Stimulated activated effector memory CD8-positive, alpha-beta T cell treated with anti-CD3 and anti-CD28 coated beads, Interleukin-12 subunit alpha, Interleukin-12 subunit beta, amount 100 ng/mL, for 72 hours (primary cell): ENCODE results near the gene CABLES1.

Source experiments
- ATAC-seq: fragments of 150-1000 bp; cut with Tn5 transposase; 2 replicates; pipeline ENCODE4 v1.10.0; 2021
- DNase-seq, 2 donors: peaks; one replicate each; pipeline ENCODE4 v3.0.0; 2021 to 2022; ENCODE audit warnings: low spot score in 2 of 2
- H3K27ac Mint-ChIP-seq: one replicate; pipeline ENCODE4 v1.8.0; 2022; ENCODE audit warnings: mild to moderate bottlenecking, mixed read lengths
- H3K36me3 Mint-ChIP-seq: one replicate; pipeline ENCODE4 v1.8.0; 2022; ENCODE audit warnings: mild to moderate bottlenecking, mixed read lengths
- H3K4me1 Mint-ChIP-seq: one replicate; pipeline ENCODE4 v1.8.0; 2022; ENCODE audit warnings: mixed read lengths
- H3K4me3 Mint-ChIP-seq: one replicate; pipeline ENCODE4 v1.8.0; 2022; ENCODE audit warnings: mild to moderate bottlenecking, mixed read lengths
- H3K9me3 Mint-ChIP-seq: one replicate; pipeline ENCODE4 v1.8.0; 2022; ENCODE audit warnings: mixed read lengths

CABLES1 gene

DNA sequence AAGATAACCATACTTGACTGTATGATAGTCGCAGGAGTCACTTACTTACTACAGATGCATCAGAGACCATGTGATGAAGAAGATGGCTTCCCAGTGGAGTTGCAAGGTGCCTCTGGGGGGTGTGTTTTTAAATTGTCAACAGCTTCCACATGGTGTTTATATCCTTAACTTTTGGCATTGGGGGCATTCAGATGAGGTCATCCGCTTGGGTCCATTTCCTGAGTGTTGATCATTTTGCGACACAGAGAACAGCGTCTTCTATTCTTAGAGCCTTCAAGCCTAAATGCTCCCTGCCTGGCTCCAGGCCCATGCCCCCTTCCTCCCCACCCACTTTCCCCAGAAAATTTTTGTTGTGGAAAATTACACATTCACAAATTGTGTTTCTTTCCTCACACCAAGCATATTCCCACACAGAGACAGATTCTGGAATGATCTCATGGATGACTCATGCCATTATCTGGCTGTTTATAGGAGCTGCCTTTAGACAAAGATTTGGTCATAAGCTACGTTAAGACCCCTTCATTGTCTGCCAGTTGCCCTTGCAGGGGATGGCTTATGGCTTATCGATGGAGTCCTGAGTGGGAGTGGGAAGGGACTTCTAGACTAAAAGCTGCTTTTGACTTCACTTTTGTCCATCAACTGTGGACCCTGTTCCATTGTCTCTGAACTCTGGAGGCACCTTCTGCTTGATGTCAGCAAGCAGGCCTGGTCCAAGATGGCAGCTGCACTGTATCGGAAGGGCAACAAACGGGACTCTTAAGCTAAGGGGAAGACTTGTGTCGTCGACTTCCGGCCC lies 91.8 kb downstream of the CABLES1 start:
- Mint-ChIP-seq H3K9me3 (no peaks in the 10 kb centered on the region), H3K4me3 (no peak overlapping the region), H3K27ac (no peak overlapping the region), H3K36me3 (peaks cover 5% of the 10 kb centered on the region), H3K4me1 (peaks cover 40% of the 10 kb centered on the region)
- ATAC-seq (no peak), DNase-seq (no peak)

DNA sequence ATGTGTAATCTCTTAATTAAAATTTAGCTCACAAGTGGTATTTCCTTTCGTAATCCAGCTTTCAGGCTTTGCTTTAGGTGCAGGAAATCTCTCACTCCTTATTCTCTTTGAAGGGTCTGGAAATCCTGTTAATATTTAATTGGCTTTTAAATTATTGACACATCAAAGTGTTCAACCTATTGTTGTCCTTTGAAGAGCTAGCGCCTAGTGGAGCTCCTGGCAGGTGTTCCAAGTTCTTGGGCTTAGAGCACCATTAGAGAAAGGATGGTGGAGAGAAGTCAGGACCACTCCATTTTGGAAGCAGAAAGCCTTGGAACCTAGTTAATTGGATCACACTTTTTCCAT lies 92.4 kb downstream of the CABLES1 start:
- no peak overlapping the region for H3K4me3 Mint-ChIP-seq
- H3K4me1 Mint-ChIP-seq, result peaks cover 46% of the 10 kb centered on the region
- H3K9me3 Mint-ChIP-seq, result no peaks in the 10 kb centered on the region
- DNase-seq, result no peak
- no peak overlapping the region for H3K27ac Mint-ChIP-seq
- no peak for ATAC-seq
- H3K36me3 Mint-ChIP-seq, result peaks cover 5% of the 10 kb centered on the region

DNA sequence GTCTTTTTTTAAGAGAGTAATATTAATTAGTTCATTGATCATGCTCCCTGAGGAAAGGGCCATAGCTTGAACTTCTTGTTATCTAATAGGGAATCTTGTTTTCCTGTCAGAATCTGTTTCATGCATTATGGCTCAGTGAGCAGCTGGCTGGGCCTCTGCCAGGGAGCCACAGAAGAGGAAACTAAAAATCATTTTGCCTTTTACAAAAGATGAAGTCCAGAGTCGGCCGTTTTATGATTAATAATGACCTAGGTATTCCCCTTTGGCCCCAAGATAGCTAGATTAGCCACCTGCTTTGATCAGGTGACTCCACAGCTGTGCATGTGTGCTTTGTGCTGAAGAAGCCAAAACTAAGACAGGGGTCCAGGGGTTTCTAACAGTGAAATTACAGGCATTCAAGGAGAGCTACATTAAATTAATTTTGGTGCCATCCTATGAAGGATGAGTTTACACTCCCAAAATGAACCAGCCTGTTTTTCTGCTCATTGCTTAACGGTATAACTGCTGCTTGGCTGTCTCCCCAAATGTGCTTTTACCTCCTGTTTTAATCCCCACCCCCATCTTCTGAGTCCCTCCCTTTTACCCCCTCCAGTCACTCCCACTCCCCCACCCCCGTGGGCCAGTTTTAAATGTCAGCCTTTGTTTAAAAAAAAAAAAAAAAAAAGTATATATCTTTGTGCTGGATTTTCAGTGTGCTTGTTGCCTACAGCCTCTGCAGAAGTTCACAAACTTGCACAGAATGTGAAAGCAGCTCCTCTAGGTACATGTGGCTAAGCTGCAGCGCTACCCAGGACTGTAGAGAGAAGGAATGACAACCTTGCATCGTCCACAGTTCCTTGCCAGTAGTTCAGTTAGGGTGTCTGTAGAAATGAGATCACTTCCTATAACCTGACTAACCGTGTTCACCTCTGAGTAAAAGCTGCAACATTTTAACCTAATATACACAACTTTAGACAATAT lies 93.1 kb downstream of the CABLES1 start:
- no peak overlapping the region for H3K4me3 Mint-ChIP-seq
- DNase-seq, result no peak
- ATAC-seq, result peak; percentile 45
- H3K4me1 Mint-ChIP-seq, result peaks cover 49% of the 10 kb centered on the region
- peaks cover 5% of the 10 kb centered on the region for H3K36me3 Mint-ChIP-seq
- no peaks in the 10 kb centered on the region for H3K9me3 Mint-ChIP-seq
- H3K27ac Mint-ChIP-seq, result peak overlapping the region; percentile 69

DNA sequence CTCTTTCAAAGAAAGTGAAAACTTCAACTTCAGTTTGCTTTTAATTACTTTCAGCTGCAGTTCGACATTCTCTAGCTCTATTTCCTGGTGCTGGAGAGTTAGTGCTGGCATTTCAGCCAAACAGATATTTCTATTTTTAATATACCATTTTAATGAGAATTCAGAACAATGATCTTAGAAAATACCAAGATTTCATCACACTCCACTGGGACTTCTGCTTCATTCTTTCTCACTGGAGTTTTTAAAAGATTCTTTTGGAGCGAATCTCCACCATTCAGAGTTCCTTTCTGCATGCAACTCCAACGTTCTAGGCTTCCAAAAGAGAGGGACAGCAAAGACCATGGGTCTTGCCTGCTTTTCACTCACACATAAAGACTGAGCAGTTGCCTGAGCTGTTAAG lies 94.2 kb downstream of the CABLES1 start:
- Mint-ChIP-seq H3K36me3 (peaks cover 5% of the 10 kb centered on the region), H3K4me3 (no peak overlapping the region), H3K27ac (peak overlapping the region; percentile 90), H3K9me3 (no peaks in the 10 kb centered on the region), H3K4me1 (peaks cover 49% of the 10 kb centered on the region)
- DNase-seq, result no peak
- no peak for ATAC-seq

DNA sequence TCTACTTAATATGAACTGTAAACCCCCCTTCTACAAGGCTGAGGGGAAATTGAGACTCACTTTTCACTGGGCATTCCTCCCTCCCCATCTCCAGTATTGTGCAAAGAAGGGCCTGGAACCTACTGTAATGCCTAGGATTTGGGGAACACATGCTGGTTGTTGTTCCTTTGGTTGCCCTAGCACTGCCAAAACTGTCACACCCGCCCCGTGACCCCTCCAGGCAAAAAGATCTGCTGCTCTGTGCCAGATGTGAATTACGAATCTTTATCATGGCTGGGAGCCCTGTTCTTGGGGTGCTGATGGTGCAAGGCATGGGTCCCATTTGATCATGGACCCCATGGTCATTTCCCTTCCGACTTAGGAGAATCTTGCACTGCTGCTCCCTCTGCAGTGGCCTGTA lies 95.4 kb downstream of the CABLES1 start:
- peaks cover 50% of the 10 kb centered on the region for H3K4me1 Mint-ChIP-seq
- no peak overlapping the region for H3K4me3 Mint-ChIP-seq

DNA sequence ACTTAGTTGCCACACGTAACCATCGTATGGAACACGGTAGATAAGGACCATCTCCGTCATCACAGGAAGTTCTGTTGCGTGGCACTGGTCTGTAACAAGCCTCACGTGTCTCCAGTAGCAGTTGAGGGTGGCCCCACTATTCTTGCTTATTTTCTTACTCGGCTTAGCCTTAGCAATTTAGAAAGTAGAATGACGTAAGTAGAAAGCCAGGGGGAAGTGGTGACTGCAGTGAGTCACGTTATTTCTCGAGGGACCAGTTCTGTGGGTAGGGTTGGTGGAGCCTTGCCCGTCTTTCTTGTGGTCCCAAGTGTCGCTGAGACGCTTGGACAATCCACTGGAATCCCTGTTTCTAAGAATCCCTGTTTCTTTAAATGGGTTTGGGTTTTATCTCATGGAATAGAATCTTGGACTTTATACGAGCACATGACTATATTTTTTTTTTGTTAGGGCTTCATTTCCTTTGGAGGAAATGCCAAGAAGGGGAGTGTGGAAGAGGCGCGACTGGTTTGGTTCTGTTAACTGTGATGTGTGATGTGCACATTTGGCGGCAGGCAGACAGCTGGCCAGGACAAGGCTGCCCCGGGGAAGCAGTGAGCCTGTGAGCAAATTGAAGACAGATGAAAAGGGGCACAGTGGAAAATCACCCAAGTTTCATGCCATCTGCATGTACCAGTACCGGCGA lies 96.2 kb downstream of the CABLES1 start:
- Mint-ChIP-seq H3K36me3 (peaks cover 5% of the 10 kb centered on the region), H3K9me3 (no peaks in the 10 kb centered on the region), H3K4me1 (peaks cover 44% of the 10 kb centered on the region), H3K27ac (peak overlapping the region; percentile 90), H3K4me3 (peak overlapping the region; percentile 61)
- ATAC-seq (peak; percentile 97), DNase-seq (peak; percentile 47 to 82)

More for the DNA sequence above, 95.4 kb downstream of the CABLES1 start:
- Mint-ChIP-seq H3K27ac (peak overlapping the region; percentile 90), H3K9me3 (no peaks in the 10 kb centered on the region), H3K36me3 (peaks cover 5% of the 10 kb centered on the region)
- ATAC-seq (no peak), DNase-seq (no peak)

DNA sequence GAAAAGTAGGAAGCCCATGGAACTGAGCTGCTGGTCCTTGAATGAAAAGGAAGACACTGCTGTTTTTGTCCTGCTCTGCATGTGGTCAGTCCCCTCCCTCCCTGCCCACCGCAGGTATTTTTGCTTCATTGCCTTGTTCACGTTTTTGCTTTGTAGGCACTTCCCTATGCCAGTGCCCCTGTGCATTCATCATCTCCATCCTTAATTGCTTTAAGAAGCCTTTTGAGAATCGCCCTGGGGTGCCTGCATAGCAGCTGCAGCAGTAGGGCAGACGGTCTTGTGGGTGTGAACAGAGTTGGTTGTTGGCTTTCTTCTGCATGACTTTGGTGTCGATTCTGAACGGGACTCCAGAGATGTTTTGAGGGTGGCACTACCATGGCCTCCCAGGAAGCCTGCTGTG lies 97.0 kb downstream of the CABLES1 start:
- no peak for DNase-seq
- Mint-ChIP-seq H3K9me3 (no peaks in the 10 kb centered on the region), H3K27ac (peak overlapping the region; percentile 75), H3K36me3 (peaks cover 5% of the 10 kb centered on the region), H3K4me1 (peaks cover 38% of the 10 kb centered on the region), H3K4me3 (no peak overlapping the region)
- no peak for ATAC-seq

DNA sequence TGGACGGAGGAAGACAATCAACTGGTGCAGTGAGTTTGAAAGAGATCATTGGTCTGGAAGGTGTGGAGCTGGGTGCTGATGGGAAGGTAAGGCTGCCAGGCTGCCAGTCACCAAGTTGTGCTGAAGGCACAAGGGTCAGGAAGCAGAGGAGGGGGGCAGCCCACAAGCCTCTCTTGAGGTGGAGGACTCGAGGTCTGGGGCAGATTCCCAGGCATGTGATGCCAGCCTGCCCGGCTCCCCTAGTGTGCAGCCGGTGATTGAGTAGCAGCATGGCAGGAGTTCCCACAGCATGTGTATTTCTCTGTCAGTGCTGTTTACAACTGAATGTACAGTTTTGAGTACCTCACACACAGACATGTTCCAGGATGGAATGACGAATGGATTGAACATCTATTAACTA lies 99.3 kb downstream of the CABLES1 start:
- no peak for DNase-seq
- H3K4me1 Mint-ChIP-seq, result peaks cover 47% of the 10 kb centered on the region
- no peak overlapping the region for H3K4me3 Mint-ChIP-seq
- H3K9me3 Mint-ChIP-seq, result no peaks in the 10 kb centered on the region
- no peak for ATAC-seq
- peak overlapping the region; percentile 30 for H3K27ac Mint-ChIP-seq
- H3K36me3 Mint-ChIP-seq, result peaks cover 5% of the 10 kb centered on the region

DNA sequence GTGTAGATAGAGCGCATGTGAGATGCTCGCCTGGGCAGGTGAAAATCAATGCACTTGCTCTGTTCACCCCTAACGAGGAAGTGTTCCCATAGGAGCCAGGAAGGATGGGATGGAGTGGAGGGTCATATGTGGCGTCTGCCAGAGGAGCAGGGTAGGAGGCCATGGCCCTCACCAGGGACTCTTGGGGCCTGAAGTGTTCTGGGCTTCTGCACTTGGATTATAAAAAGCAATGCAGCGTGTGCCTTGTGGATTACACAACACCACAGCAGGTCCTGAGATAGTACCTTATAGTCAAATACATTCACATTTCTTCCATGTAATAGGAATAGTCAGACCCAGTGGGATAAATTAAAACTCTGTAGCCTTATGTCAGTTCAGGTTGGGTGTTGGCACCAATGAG lies 100.1 kb downstream of the CABLES1 start:
- peak overlapping the region; percentile 30 for H3K27ac Mint-ChIP-seq
- ATAC-seq (no peak), DNase-seq (no peak)
- H3K9me3 Mint-ChIP-seq, result no peaks in the 10 kb centered on the region
- H3K36me3 Mint-ChIP-seq, result peaks cover 5% of the 10 kb centered on the region
- H3K4me3 Mint-ChIP-seq, result no peak overlapping the region
- peaks cover 47% of the 10 kb centered on the region for H3K4me1 Mint-ChIP-seq

DNA sequence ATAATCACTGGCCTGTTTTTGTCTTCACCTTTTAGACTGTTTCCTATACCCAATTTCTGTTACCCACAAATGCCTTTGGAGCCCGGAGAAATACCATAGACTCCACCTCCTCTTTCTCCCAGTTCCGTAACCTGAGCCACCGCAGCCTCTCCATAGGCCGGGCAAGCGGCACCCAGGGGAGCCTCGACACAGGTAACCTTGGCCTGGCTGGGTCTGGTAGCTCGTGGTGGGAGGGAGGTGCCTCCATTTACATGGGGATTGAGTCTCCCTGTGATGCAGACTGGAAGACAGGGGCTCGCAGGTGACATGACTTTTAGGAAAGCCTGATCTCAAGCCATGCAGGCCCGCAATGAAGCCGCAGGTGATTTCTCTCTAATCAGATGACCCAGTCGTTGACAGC lies 100.6 kb downstream of the CABLES1 start:
- no peak for ATAC-seq
- no peak overlapping the region for H3K4me3 Mint-ChIP-seq
- no peaks in the 10 kb centered on the region for H3K9me3 Mint-ChIP-seq
- DNase-seq, result no peak
- H3K4me1 Mint-ChIP-seq, result peaks cover 47% of the 10 kb centered on the region
- peaks cover 5% of the 10 kb centered on the region for H3K36me3 Mint-ChIP-seq
- H3K27ac Mint-ChIP-seq, result no peak overlapping the region

DNA sequence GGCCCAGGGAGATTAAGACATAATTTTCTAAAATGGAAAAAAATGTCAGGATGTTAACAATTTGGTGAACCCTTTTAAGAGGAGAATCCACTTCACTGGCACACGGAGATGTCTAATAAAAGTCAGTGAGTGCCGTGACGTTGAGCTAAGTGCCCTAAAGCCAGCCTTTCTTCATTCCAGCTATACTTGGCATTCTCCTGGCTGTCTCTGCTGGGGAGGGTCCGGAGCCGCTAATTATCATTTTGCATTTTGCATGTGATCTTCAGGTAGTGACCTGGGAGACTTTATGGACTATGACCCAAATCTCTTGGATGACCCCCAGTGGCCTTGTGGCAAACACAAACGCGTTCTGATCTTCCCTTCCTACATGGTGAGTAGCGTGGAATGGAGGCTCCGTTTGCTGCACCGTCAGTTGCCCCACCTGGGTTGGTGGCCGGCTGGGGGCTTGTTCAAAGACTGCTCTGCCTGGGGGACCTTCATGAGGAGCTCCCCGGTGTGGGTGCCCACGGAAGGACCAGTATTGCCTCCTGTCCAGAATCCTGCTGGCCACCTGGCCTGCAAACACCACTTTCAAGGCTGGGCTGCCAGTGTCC lies 101.7 kb downstream of the CABLES1 start:
- no peaks in the 10 kb centered on the region for H3K36me3 Mint-ChIP-seq
- no peak overlapping the region for H3K27ac Mint-ChIP-seq
- ATAC-seq (no peak), DNase-seq (no peak)
- no peaks in the 10 kb centered on the region for H3K9me3 Mint-ChIP-seq
- no peak overlapping the region for H3K4me3 Mint-ChIP-seq
- H3K4me1 Mint-ChIP-seq, result peaks cover 39% of the 10 kb centered on the region

DNA sequence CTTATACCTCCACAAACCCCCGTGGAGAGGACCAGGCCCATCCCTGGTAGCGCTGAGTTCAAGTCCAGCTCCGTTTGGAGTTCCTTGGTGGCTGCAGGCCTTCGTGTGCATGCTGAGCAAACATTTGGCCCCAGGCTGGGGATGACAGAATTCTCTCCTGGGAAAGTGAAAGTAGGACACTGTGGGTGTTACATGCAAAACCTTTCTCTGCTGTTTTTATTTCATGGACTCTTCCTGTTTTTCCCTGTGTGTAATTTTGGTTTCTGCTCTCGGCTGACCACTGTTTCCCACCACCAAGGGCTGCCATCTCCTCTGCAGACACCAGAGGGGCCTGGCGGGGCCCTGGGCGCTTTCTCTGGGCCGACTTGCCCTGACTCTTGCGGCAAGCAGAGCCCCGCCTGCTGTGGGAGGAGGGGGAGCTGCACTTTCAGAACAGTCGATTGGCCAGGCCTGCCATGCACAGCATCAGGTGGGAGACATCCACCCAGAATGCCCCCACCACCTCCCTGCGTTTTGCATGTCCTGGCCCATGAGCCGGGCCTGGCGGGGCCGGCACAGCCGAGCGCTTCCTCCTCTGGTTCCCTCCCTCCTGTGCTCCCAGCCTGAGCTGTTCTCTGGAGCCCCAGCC lies 102.4 kb downstream of the CABLES1 start:
- Mint-ChIP-seq H3K4me3 (peak overlapping the region; percentile 59), H3K36me3 (no peaks in the 10 kb centered on the region), H3K27ac (no peak overlapping the region), H3K9me3 (no peaks in the 10 kb centered on the region), H3K4me1 (peaks cover 33% of the 10 kb centered on the region)
- peak in 1 of 2 donors; percentile 67 for DNase-seq
- peak; percentile 72 for ATAC-seq

DNA sequence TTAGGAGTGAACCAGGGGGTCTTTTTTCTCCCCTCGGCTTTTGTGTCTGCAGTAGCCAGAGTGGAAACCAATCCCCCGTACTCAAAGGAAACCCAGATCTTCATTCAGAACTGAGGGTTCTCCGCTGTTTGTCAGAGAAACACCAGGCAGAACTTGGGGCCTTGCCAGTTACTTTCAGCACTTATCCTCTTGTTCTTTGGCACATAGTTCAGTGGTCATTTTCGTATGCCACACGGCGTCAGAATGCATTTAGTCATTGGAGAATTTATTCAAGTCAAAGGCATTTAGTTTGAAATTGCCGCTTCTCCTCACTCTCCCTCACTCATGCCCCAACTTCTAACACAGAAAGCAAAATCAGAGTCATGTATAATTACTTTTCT lies 102.9 kb downstream of the CABLES1 start:
- no peak for DNase-seq
- H3K36me3 Mint-ChIP-seq, result no peaks in the 10 kb centered on the region
- H3K4me1 Mint-ChIP-seq, result peaks cover 28% of the 10 kb centered on the region
- peak overlapping the region; percentile 59 for H3K4me3 Mint-ChIP-seq
- no peaks in the 10 kb centered on the region for H3K9me3 Mint-ChIP-seq
- ATAC-seq, result no peak
- H3K27ac Mint-ChIP-seq, result peak overlapping the region; percentile 48

DNA sequence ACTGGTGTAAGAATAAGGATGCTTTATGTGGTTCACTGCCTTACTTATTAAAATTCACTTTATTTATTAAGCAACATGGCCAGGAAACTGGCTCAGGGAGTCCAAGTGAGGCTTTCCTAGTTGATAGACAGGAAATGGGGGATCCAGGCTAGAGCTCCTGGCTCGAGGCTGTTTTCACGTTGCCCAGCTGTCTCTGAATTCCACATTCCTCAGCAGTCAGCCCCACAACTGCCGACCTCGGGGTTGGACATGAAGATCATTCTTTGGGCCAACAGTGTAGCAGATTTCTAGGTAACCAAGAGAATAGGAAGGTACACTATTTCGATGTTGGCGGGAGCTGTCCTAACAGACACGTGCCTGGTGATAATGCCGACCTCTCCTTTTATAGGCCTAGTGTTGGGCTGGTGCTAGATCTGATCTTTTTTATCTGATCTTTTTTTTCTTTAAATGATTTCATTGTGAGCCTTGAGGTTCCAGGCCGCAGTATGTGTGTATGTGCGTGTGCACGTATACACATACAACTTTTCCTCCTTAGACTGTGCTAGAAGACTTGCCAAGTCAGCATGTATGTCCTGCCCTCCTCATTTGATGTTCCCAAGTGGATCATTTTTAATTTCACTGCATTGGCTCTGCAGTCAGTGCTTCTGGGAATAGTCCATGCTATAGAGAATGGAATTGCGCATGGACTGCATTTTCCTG lies 103.5 kb downstream of the CABLES1 start:
- Mint-ChIP-seq H3K4me3 (peak overlapping the region; percentile 59), H3K36me3 (no peaks in the 10 kb centered on the region), H3K4me1 (peaks cover 28% of the 10 kb centered on the region), H3K9me3 (no peaks in the 10 kb centered on the region), H3K27ac (peak overlapping the region; percentile 48)
- DNase-seq (no peak), ATAC-seq (no peak)
